Measurements from ENCODE around the gene MROH7. TPM values are rescaled to one million over a fixed set of nuclear protein-coding genes. Genes with fewer than 3 reads are reported as not detected.

Gene MROH7
- total and polyA plus RNA-seq, 3 experiments from 2014 or later = not detected

DNA sequence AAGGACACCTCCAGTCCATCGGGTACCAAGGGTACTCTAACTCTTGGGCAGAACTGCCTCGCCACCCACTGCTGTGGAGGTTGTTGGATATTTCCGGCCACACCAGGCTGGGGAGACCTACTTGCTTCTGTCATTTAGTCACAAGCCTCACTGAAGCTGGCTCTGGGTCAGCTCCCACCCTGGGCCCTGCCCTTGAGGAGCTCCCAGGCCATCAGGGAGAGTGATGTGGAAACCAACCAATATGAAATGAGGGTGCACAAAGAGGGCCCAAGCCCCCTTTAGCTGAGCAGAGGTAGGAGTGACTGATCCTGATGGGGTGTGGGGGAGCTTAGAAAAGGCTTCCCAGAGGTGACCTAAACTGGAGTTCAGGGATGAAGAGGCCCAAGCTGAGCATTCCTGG lies 103.1 kb downstream of the MROH7 start:
- no peak overlapping the region for H3K27ac ChIP-seq (ENCODE audit: low read depth, low read length)
- no peaks in the 10 kb centered on the region for H3K9me3 ChIP-seq (ENCODE audit: low read length)
- CTCF ChIA-PET = no interaction called here
- peaks cover 25% of the 10 kb centered on the region for H3K36me3 ChIP-seq (ENCODE audit: insufficient read depth, low read length)
- no peaks in the 10 kb centered on the region for H3K9me3 Mint-ChIP-seq
- H3K4me1 ChIP-seq (ENCODE audit: insufficient read depth, low read length) = no peaks in the 10 kb centered on the region
- POLR2A ChIA-PET = no interaction called here
- no peak overlapping the region for H3K4me3 ChIP-seq (ENCODE audit: low read length)
- no peak overlapping the region for H3K27ac Mint-ChIP-seq
- DNase-seq = no peak
- H3K27me3 ChIP-seq (ENCODE audit: insufficient read depth, low read length, poor library complexity, severe bottlenecking) = no peaks in the 10 kb centered on the region
- H3K36me3 Mint-ChIP-seq = peaks cover 0 to 44% (median 11%) of the 10 kb centered on the region in 3 donors
- no peaks in the 10 kb centered on the region for H3K27me3 Mint-ChIP-seq
- H3K4me3 Mint-ChIP-seq = no peak overlapping the region
- H3K4me1 Mint-ChIP-seq = no peaks in the 10 kb centered on the region

DNA sequence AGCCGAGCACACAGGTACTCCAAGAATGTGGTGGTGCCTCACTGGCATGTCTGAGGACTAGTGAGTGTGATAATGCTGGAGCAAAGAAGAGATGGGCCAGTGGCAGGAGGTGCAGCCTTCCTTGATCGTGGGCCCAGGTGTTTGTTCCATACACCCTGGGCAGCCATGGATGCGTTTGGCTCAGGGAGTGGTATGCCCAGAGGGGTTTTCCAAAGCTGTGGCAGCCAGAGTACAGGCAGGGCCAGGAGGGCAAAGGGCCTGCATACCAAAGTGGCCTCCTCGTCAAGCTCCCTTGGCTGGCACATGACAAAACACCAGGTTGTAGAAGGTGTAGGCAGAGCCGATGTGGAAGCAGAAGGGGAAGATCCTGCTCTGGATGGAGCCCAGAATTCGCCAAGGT lies 103.7 kb downstream of the MROH7 start:
- POLR2A ChIA-PET = no interaction called here
- Histone ChIP-seq H3K4me1 (ENCODE audit: insufficient read depth, low read length) (no peaks in the 10 kb centered on the region), H3K27me3 (ENCODE audit: insufficient read depth, low read length, poor library complexity, severe bottlenecking) (no peaks in the 10 kb centered on the region), H3K9me3 (ENCODE audit: low read length) (no peaks in the 10 kb centered on the region), H3K4me3 (ENCODE audit: low read length) (no peak overlapping the region), H3K27ac (ENCODE audit: low read depth, low read length) (no peak overlapping the region), H3K36me3 (ENCODE audit: insufficient read depth, low read length) (peaks cover 22% of the 10 kb centered on the region)
- Mint-ChIP-seq H3K9me3 (no peaks in the 10 kb centered on the region), H3K36me3 (peaks cover 0 to 38% (median 11%) of the 10 kb centered on the region in 3 donors), H3K4me3 (no peak overlapping the region), H3K4me1 (no peaks in the 10 kb centered on the region), H3K27ac (no peak overlapping the region), H3K27me3 (no peaks in the 10 kb centered on the region)
- no peak for DNase-seq
- CTCF ChIA-PET = no interaction called here

DNA sequence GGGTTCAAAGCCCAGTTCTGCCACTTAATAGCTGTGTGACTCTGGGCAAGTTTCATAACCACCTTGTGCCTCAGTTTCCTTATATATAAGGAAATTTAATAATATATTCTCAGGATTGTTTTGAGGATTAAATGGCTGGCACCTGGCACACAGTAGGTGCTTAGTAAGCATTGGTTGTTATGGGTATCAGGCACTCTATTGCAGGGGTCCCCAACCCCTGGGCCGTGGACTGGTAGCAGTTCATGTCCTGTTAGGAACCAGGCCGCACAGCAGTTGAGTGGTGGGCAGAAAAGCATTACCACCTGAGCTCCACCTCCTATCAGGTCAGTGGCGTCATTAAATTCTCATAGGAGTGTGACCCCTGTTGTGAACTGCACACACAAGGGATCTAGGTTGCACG lies 104.3 kb downstream of the MROH7 start:
- no peaks in the 10 kb centered on the region for H3K9me3 Mint-ChIP-seq
- H3K9me3 ChIP-seq (ENCODE audit: low read length) = no peaks in the 10 kb centered on the region
- no peaks in the 10 kb centered on the region for H3K27me3 ChIP-seq (ENCODE audit: insufficient read depth, low read length, poor library complexity, severe bottlenecking)
- H3K27me3 Mint-ChIP-seq = no peaks in the 10 kb centered on the region
- H3K4me1 Mint-ChIP-seq = no peaks in the 10 kb centered on the region
- H3K4me3 ChIP-seq (ENCODE audit: low read length) = no peak overlapping the region
- no peak overlapping the region for H3K27ac ChIP-seq (ENCODE audit: low read depth, low read length)
- ChIA-PET CTCF (no interaction called here), POLR2A (no interaction called here)
- peaks cover 0 to 32% (median 11%) of the 10 kb centered on the region in 3 donors for H3K36me3 Mint-ChIP-seq
- H3K36me3 ChIP-seq (ENCODE audit: insufficient read depth, low read length) = peaks cover 16% of the 10 kb centered on the region
- H3K4me1 ChIP-seq (ENCODE audit: insufficient read depth, low read length) = no peaks in the 10 kb centered on the region
- DNase-seq = no peak
- no peak overlapping the region for H3K27ac Mint-ChIP-seq
- H3K4me3 Mint-ChIP-seq = no peak overlapping the region

DNA sequence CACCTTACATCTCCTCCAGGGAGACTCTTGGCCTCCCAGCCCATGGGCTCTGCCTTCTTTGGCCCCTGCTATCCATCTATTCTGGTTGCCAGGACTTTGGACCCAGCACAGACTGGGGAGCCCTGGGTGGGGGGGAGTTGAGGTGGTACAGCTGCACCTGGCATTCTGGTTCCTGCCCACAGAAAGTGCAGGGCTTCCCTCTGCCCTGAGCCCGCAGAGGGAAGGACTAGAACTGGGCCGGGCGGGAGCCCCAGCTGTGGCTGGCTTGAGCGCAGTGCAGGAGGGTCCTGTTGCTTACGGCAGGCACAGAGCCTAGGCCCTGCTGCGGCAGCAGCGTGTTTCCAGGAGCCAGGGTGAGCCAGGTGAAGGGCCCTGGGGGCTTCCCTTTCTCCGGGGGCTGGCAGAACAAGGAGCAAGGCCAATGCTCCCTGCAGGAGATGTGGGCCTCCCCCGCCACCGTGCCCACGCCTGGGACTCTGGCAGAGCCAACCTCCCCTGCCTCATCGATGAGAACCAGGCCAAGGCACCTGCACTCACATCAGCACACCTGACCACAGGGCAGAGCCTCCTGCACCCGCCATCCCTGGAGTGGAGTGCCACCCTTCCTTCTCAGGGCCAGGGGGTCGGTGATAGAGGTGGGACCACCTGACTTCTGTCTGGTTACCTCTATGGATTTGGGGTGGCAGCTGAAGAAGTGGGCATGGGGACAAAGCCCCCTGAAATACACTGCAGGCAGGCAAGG lies 106.7 kb downstream of the MROH7 start:
- H3K4me1 ChIP-seq (ENCODE audit: insufficient read depth, low read length) = no peaks in the 10 kb centered on the region
- H3K9me3 ChIP-seq (ENCODE audit: low read length) = no peaks in the 10 kb centered on the region
- no peaks in the 10 kb centered on the region for H3K36me3 ChIP-seq (ENCODE audit: insufficient read depth, low read length)
- ChIA-PET POLR2A (no interaction called here), CTCF (no interaction called here)
- H3K4me3 Mint-ChIP-seq = no peak overlapping the region
- H3K36me3 Mint-ChIP-seq = peaks cover 0 to 9% (median 0%) of the 10 kb centered on the region in 3 donors
- no peak overlapping the region for H3K27ac Mint-ChIP-seq
- H3K4me3 ChIP-seq (ENCODE audit: low read length) = no peak overlapping the region
- no peak for DNase-seq
- no peaks in the 10 kb centered on the region for H3K4me1 Mint-ChIP-seq
- H3K27me3 Mint-ChIP-seq = no peaks in the 10 kb centered on the region
- H3K27me3 ChIP-seq (ENCODE audit: insufficient read depth, low read length, poor library complexity, severe bottlenecking) = no peaks in the 10 kb centered on the region
- H3K27ac ChIP-seq (ENCODE audit: low read depth, low read length) = no peak overlapping the region
- H3K9me3 Mint-ChIP-seq = no peaks in the 10 kb centered on the region

DNA sequence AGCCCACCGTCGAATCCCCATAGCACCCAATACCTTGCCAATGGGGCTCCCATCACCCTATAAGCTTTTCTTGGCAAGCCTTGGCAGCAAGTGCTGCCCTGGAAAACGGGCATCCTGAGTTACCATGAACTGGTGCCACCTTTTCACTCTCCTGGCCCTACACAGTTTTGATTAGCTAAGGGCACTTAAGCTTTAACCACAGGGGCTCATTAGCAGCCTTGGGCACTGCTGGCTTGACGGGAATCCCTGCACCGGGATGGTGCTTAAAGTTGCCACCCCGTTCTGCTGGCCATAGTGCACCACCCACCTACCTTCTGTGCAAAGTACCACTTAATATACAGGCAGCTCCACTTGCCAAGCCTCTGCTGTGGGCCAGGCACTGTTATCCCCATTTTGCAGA lies 109.0 kb downstream of the MROH7 start:
- H3K4me1 ChIP-seq (ENCODE audit: insufficient read depth, low read length) = no peaks in the 10 kb centered on the region
- Mint-ChIP-seq H3K4me3 (no peak overlapping the region), H3K4me1 (no peaks in the 10 kb centered on the region), H3K9me3 (no peaks in the 10 kb centered on the region), H3K36me3 (peaks cover 0 to 2% (median 0%) of the 10 kb centered on the region in 3 donors), H3K27me3 (no peaks in the 10 kb centered on the region), H3K27ac (no peak overlapping the region)
- H3K27ac ChIP-seq (ENCODE audit: low read depth, low read length) = no peak overlapping the region
- no peaks in the 10 kb centered on the region for H3K9me3 ChIP-seq (ENCODE audit: low read length)
- H3K36me3 ChIP-seq (ENCODE audit: insufficient read depth, low read length) = no peaks in the 10 kb centered on the region
- no peak for DNase-seq
- no peaks in the 10 kb centered on the region for H3K27me3 ChIP-seq (ENCODE audit: insufficient read depth, low read length, poor library complexity, severe bottlenecking)
- CTCF ChIA-PET = no interaction called here
- H3K4me3 ChIP-seq (ENCODE audit: low read length) = no peak overlapping the region
- POLR2A ChIA-PET = no interaction called here

DNA sequence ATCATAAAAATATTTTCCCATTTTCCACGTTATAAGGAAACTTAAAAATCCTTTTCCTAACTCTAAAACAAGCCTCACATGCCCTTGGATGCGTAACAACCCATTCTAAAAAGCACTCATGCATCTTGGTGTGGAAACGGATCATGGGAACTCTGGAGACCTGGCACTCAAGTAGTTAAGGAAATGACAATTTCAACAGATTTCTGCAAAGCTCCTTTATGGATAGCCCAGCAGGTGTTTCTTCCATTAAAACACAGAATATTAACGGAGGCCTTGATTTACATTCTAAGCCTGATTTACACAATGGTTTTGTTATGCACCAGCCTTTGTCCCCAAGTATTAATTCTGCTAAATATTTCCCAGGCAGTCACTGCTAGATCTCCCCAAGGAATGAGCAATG lies 109.8 kb downstream of the MROH7 start:
- POLR2A ChIA-PET = no interaction called here

DNA sequence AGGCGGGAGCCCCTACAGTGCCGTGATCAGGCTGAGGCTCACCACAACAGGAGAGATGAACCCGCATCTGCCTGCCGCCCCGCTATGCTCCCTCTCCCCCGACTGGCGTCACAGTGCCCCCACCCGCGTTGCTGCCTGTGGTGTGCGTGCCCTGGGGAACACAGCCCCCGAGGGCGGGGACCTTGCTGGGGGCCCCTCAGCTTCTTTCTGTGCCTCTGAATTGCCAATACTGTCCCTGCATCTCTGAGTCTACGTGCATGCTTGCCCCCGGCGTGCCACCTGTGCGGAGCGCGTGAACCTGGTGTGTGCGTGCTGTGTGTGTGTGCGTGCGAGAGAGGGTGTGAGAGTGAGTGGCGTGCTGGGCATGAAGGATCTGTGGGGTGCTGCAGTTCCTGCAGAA lies 112.5 kb downstream of the MROH7 start:
- Histone ChIP-seq H3K4me1 (ENCODE audit: insufficient read depth, low read length) (no peaks in the 10 kb centered on the region), H3K36me3 (ENCODE audit: insufficient read depth, low read length) (no peaks in the 10 kb centered on the region), H3K9me3 (ENCODE audit: low read length) (no peaks in the 10 kb centered on the region), H3K4me3 (ENCODE audit: low read length) (no peak overlapping the region), H3K27me3 (ENCODE audit: insufficient read depth, low read length, poor library complexity, severe bottlenecking) (no peaks in the 10 kb centered on the region), H3K27ac (ENCODE audit: low read depth, low read length) (no peak overlapping the region)
- Mint-ChIP-seq H3K36me3 (peaks cover 0 to 33% (median 6%) of the 10 kb centered on the region in 3 donors), H3K4me3 (no peak overlapping the region), H3K4me1 (peaks cover 0 to 9% (median 2%) of the 10 kb centered on the region in 3 donors), H3K9me3 (no peaks in the 10 kb centered on the region), H3K27me3 (peaks cover 0 to 2% of the 10 kb centered on the region in 2 donors), H3K27ac (no peak overlapping the region)
- POLR2A ChIA-PET = no interaction called here
- DNase-seq = no peak
- CTCF ChIA-PET = no interaction called here

More for the DNA sequence above, 109.8 kb downstream of the MROH7 start:
- H3K27me3 Mint-ChIP-seq = no peaks in the 10 kb centered on the region
- Histone ChIP-seq H3K9me3 (ENCODE audit: low read length) (no peaks in the 10 kb centered on the region), H3K27me3 (ENCODE audit: insufficient read depth, low read length, poor library complexity, severe bottlenecking) (no peaks in the 10 kb centered on the region), H3K36me3 (ENCODE audit: insufficient read depth, low read length) (no peaks in the 10 kb centered on the region), H3K4me3 (ENCODE audit: low read length) (no peak overlapping the region), H3K27ac (ENCODE audit: low read depth, low read length) (no peak overlapping the region), H3K4me1 (ENCODE audit: insufficient read depth, low read length) (no peaks in the 10 kb centered on the region)
- no peak for DNase-seq
- H3K9me3 Mint-ChIP-seq = no peaks in the 10 kb centered on the region
- peaks cover 0 to 3% (median 2%) of the 10 kb centered on the region in 3 donors for H3K4me1 Mint-ChIP-seq
- H3K27ac Mint-ChIP-seq = no peak overlapping the region
- H3K4me3 Mint-ChIP-seq = no peak overlapping the region
- CTCF ChIA-PET = no interaction called here
- peaks cover 0 to 9% (median 2%) of the 10 kb centered on the region in 3 donors for H3K36me3 Mint-ChIP-seq

DNA sequence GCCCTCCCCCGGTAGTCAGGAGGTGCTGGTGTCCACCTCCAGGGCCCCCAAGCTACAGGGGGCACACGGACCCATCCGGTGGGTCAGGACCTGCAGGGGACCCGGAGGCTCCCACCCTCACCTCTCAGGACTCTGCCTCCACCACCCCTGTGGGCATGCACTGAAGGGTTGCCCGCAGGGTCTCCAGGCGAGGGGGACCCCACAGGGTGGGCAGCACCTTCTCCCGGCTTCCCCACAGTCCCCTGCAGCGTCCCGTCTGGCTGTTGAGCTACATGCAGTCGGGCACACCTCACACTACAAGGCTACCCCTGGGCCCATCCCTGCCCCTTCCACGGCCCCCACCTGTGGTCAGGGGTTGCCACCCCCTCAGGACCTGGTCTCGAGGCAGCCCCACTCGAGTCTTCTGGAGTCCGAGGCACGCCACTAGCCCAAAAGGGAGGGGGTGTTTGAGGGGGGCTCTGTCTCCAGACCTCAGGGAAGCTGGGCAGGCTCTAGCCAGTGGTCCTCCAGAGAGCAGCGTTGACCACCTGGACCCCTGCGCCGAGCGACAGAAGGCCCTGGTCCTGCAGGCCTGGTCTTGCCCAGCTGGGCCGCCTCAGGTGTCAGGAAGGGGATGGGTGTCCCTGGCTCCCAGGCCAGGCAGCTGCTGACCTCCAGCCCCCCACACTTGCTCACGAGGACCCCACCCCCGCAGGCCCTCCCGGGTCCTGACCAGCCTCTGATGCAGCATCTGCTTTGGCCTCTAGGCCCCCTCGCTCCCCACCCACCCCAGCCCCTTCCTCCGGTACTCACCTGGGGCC lies 113.1 kb downstream of the MROH7 start:
- Mint-ChIP-seq H3K36me3 (peaks cover 0 to 37% (median 6%) of the 10 kb centered on the region in 3 donors), H3K4me3 (no peak overlapping the region), H3K27ac (no peak overlapping the region), H3K4me1 (peaks cover 0 to 9% (median 2%) of the 10 kb centered on the region in 3 donors), H3K27me3 (peaks cover 0 to 2% of the 10 kb centered on the region in 2 donors), H3K9me3 (no peaks in the 10 kb centered on the region)
- Histone ChIP-seq H3K4me1 (ENCODE audit: insufficient read depth, low read length) (no peaks in the 10 kb centered on the region), H3K27ac (ENCODE audit: low read depth, low read length) (no peak overlapping the region), H3K4me3 (ENCODE audit: low read length) (no peak overlapping the region), H3K9me3 (ENCODE audit: low read length) (no peaks in the 10 kb centered on the region), H3K36me3 (ENCODE audit: insufficient read depth, low read length) (no peaks in the 10 kb centered on the region), H3K27me3 (ENCODE audit: insufficient read depth, low read length, poor library complexity, severe bottlenecking) (no peaks in the 10 kb centered on the region)
- ChIA-PET CTCF (no interaction called here), POLR2A (no interaction called here)
- DNase-seq = no peak
